H9 (cell line): ENCODE results near the gene LIX1L. TPM values are rescaled to one million over a fixed set of nuclear protein-coding genes. Genes with fewer than 3 reads are reported as not detected.

ENCODE experiments used
- DNase-seq: peaks from one replicate; pipeline ENCODE4 v3.0.0-alpha.2; 2017
- H2AFZ ChIP-seq: one replicate; pipeline ENCODE4 v1.6.1; 2013; ENCODE audit warnings: mild to moderate bottlenecking, low read length, control low read depth, moderate library complexity
- H2AK5ac ChIP-seq: 2 replicates; pipeline ENCODE4 v1.6.1; 2013; ENCODE audit warnings: low read length, control low read depth, mixed read lengths; ENCODE audit not compliant: insufficient read length
- H2BK120ac ChIP-seq: one replicate; pipeline ENCODE4 v1.6.1; 2013; ENCODE audit warnings: low read depth, mild to moderate bottlenecking, low read length, control low read depth, inconsistent platforms; ENCODE audit not compliant: poor library complexity, severe bottlenecking
- H2BK12ac ChIP-seq: 2 replicates; pipeline ENCODE4 v1.6.1; 2013; ENCODE audit warnings: low read length, control low read depth, mixed read lengths, low read depth; ENCODE audit not compliant: insufficient read length
- H2BK15ac ChIP-seq: 2 replicates; pipeline ENCODE4 v1.6.1; 2013; ENCODE audit warnings: low read depth, low read length, control low read depth
- H2BK20ac ChIP-seq: one replicate; pipeline ENCODE4 v1.6.1; 2013; ENCODE audit warnings: low read depth, mild to moderate bottlenecking, low read length, control low read depth, inconsistent platforms; ENCODE audit not compliant: poor library complexity, severe bottlenecking
- H2BK5ac ChIP-seq: 2 replicates; pipeline ENCODE4 v1.6.1; 2013; ENCODE audit warnings: low read length, control low read depth, mixed read lengths; ENCODE audit not compliant: insufficient read length
- H3K14ac ChIP-seq: 2 replicates; pipeline ENCODE4 v1.6.1; 2013; ENCODE audit warnings: low read length, control low read depth; ENCODE audit not compliant: insufficient read depth
- H3K18ac ChIP-seq: 2 replicates; pipeline ENCODE4 v1.6.1; 2013; ENCODE audit warnings: low read depth, mild to moderate bottlenecking, mixed read lengths, low read length, control low read depth; ENCODE audit not compliant: insufficient read length
- H3K23ac ChIP-seq: 2 replicates; pipeline ENCODE4 v1.6.1; 2013; ENCODE audit warnings: low read length, control low read depth, mixed read lengths, low read depth; ENCODE audit not compliant: insufficient read length
- H3K23me2 ChIP-seq: 2 replicates; pipeline ENCODE4 v1.6.1; 2013; ENCODE audit warnings: low read depth, mild to moderate bottlenecking, mixed read lengths, low read length, control low read depth; ENCODE audit not compliant: insufficient read length, poor library complexity, severe bottlenecking
- H3K27ac ChIP-seq: 2 replicates; pipeline ENCODE4 v1.5.1; 2013; ENCODE audit warnings: low read length, control low read depth, mixed read lengths, low read depth; ENCODE audit not compliant: insufficient read length
- H3K27me3 ChIP-seq: 2 replicates; pipeline ENCODE4 v1.6.1; 2013; ENCODE audit warnings: low read length, control low read depth, inconsistent platforms; ENCODE audit not compliant: insufficient read depth
- H3K4ac ChIP-seq: 2 replicates; pipeline ENCODE4 v1.6.1; 2013; ENCODE audit warnings: low read depth, mild to moderate bottlenecking, control low read depth, inconsistent platforms, low read length, moderate library complexity
- H3K4me1 ChIP-seq: 2 replicates; pipeline ENCODE4 v1.6.1; 2013; ENCODE audit warnings: low read length, control low read depth, inconsistent platforms; ENCODE audit not compliant: insufficient read depth
- H3K4me2 ChIP-seq: 2 replicates; pipeline ENCODE4 v1.6.1; 2013; ENCODE audit warnings: low read length, control low read depth, mixed read lengths; ENCODE audit not compliant: insufficient read length, insufficient read depth
- H3K56ac ChIP-seq: 2 replicates; pipeline ENCODE4 v1.6.1; 2013; ENCODE audit warnings: low read depth, mild to moderate bottlenecking, mixed read lengths, low read length, control low read depth; ENCODE audit not compliant: insufficient read length
- H3K79me1 ChIP-seq: 2 replicates; pipeline ENCODE4 v1.6.1; 2013; ENCODE audit warnings: low read depth, mild to moderate bottlenecking, moderate library complexity, low read length, control low read depth, inconsistent platforms; ENCODE audit not compliant: insufficient read depth, poor library complexity, severe bottlenecking
- H3K79me2 ChIP-seq: 2 replicates; pipeline ENCODE4 v1.6.1; 2013; ENCODE audit warnings: low read length, control low read depth, inconsistent platforms; ENCODE audit not compliant: insufficient read depth
- H3K9ac ChIP-seq: 2 replicates; pipeline ENCODE4 v1.6.1; 2013; ENCODE audit warnings: low read length, control low read depth, mixed read lengths; ENCODE audit not compliant: insufficient read length; ENCODE audit errors: extremely low read depth
- H3K9me3 ChIP-seq: one replicate; pipeline ENCODE4 v1.6.1; 2013; ENCODE audit warnings: low read depth, low read length, inconsistent platforms; ENCODE audit not compliant: control insufficient read depth
- H3T11ph ChIP-seq: one replicate; pipeline ENCODE4 v1.6.1; 2013; ENCODE audit warnings: mild to moderate bottlenecking, low read length, control low read depth, inconsistent platforms
- H4K20me1 ChIP-seq: one replicate; pipeline ENCODE4 v1.6.1; 2013; ENCODE audit not compliant: control insufficient read depth, insufficient read length, insufficient read depth
- H4K5ac ChIP-seq: 2 replicates; pipeline ENCODE4 v1.6.1; 2013; ENCODE audit warnings: low read depth, mild to moderate bottlenecking, mixed read lengths, low read length, control low read depth; ENCODE audit not compliant: insufficient read length
- H4K8ac ChIP-seq: replicated peaks from 2 replicates; pipeline ENCODE4 v1.6.1; 2013; ENCODE audit warnings: low read length, control low read depth, mixed read lengths, low read depth; ENCODE audit not compliant: insufficient read length
- H4K91ac ChIP-seq: 2 replicates; pipeline ENCODE4 v1.6.1; 2013; ENCODE audit warnings: low read depth, mild to moderate bottlenecking, moderate library complexity, mixed read lengths, low read length, control low read depth; ENCODE audit not compliant: insufficient read length
- H3K27ac Mint-ChIP-seq, 3 experiments: 2 replicates in 2 of 3; 3 replicates in 1 of 3; pipeline ENCODE4 v1.8.0; 2020 to 2021; ENCODE audit warnings: mixed read lengths in 3 of 3, mild to moderate bottlenecking in 1 of 3, moderate library complexity in 1 of 3
- H3K27me3 Mint-ChIP-seq: 2 replicates; pipeline ENCODE4 v1.8.0; 2021; ENCODE audit warnings: low read depth, mild to moderate bottlenecking, moderate library complexity, mixed read lengths
- H3K36me3 Mint-ChIP-seq, 3 experiments: 2 replicates in 2 of 3; 3 replicates in 1 of 3; pipeline ENCODE4 v1.8.0; 2020 to 2021; ENCODE audit warnings: low read depth in 3 of 3, mixed read lengths in 3 of 3; ENCODE audit not compliant: insufficient read depth in 1 of 3
- H3K4me1 Mint-ChIP-seq, 2 experiments: 2 replicates each; pipeline ENCODE4 v1.8.0; 2020; ENCODE audit warnings: mixed read lengths in 2 of 2
- H3K4me3 Mint-ChIP-seq, 2 experiments: 2 replicates in 1 of 2; 3 replicates in 1 of 2; pipeline ENCODE4 v1.8.0; 2020 to 2021; ENCODE audit warnings: mild to moderate bottlenecking in 2 of 2, mixed read lengths in 2 of 2, moderate library complexity in 1 of 2
- H3K9me3 Mint-ChIP-seq, 2 experiments: 2 replicates in 1 of 2; 3 replicates in 1 of 2; pipeline ENCODE4 v1.8.0; 2020; ENCODE audit warnings: mild to moderate bottlenecking in 2 of 2, mixed read lengths in 2 of 2, moderate library complexity in 1 of 2
- CTCF ChIP-seq: fragments of 200-600 bp; sonication (generic); conservative IDR thresholded peaks from 3 replicates; pipeline ENCODE4 v1.8.0; 2021; ENCODE audit warnings: antibody characterized with exemption, mild to moderate bottlenecking
- WGBS: extraction: QIAGEN DNeasy Blood & Tissue Kit; methylation state at CpG from one replicate; pipeline ENCODE4 v1.1.7; 2013; ENCODE audit warnings: missing lambda C conversion rate, low lambda C conversion rate, mixed read lengths; ENCODE audit not compliant: insufficient read length; ENCODE audit errors: extremely low coverage; 5-methylcytosine and 5-hydroxymethylcytosine counted together
- total RNA-seq: library from RNA; stranded (reverse); gene quantifications from 2 replicates; pipeline ENCODE4 v1.2.1, GENCODE V29; 2021

Gene LIX1L
- total RNA-seq, 1 experiment from 2014 or later, result 5.9 TPM

GRCh38 chr1:145962157-145963102 lies 4.6 kb upstream of the LIX1L start:
- Histone ChIP-seq H3K23me2 (peaks cover 28% of the 10 kb centered on the region), H2BK12ac (no peak overlapping the region), H3K23ac (no peak overlapping the region), H2AFZ (no peak overlapping the region), H3K4me1 (peaks cover 2% of the 10 kb centered on the region; the same call in 1 of the 2 replicates), H3K9me3 (no peaks in the 10 kb centered on the region), H2BK15ac (no peak overlapping the region), H4K5ac (no peak overlapping the region), H3K79me2 (no peaks in the 10 kb centered on the region), H4K91ac (no peak overlapping the region), H2BK5ac (no peak overlapping the region), H3K18ac (no peak overlapping the region), H3K27ac (no peak overlapping the region), H3K79me1 (no peaks in the 10 kb centered on the region), H3K27me3 (peaks cover 37% of the 10 kb centered on the region), H3K4ac (no peak overlapping the region), H2BK120ac (no peak overlapping the region), H4K20me1 (no peaks in the 10 kb centered on the region), H3K14ac (no peak overlapping the region; the same call in 1 of the 2 replicates), H3T11ph (no peak overlapping the region), H4K8ac (no peak overlapping the region), H3K56ac (no peak overlapping the region), H3K9ac (peak overlapping the region; percentile 11), H3K4me2 (peak overlapping the region; percentile 75), H2AK5ac (no peak overlapping the region), H2BK20ac (no peak overlapping the region)
- Mint-ChIP-seq H3K4me3 (peak overlapping the region; percentile 87 to 95), H3K9me3 (peaks cover under 1 to 1% of the 10 kb centered on the region in 2 experiments; a peak in 2 of 5 replicates), H3K4me1 (peaks cover 32 to 44% of the 10 kb centered on the region in 2 experiments), H3K36me3 (no peaks in the 10 kb centered on the region; a peak in 1 of 7 replicates), H3K27ac (no peak overlapping the region), H3K27me3 (peaks cover 62% of the 10 kb centered on the region)
- no CpG with 5 or more reads among the region's 36 CpGs for WGBS
- no peak for TF ChIP-seq CTCF
- DNase-seq, result no peak
